CD14-positive monocyte (primary cell): ENCODE measurements around the gene WFDC2. TPM values are rescaled to one million over a fixed set of nuclear protein-coding genes. Genes with fewer than 3 reads are reported as not detected.

Source experiments
- DNase-seq, 3 donors: peaks; one replicate each; pipeline ENCODE4 v3.0.0-alpha.2; 2011 to 2022
- H2AFZ ChIP-seq: 2 replicates; pipeline ENCODE4 v1.6.0; 2012; ENCODE audit warnings: mild to moderate bottlenecking, low read depth, low read length, inconsistent platforms; ENCODE audit not compliant: insufficient read depth, poor library complexity, severe bottlenecking
- H3K27ac ChIP-seq, 2 donors: 1 replicate in 1 of 2; 2 replicates in 1 of 2; pipeline ENCODE4 v1.5.1; 2012 to 2013; ENCODE audit warnings: low read length in 2 of 2, control low read depth in 1 of 2, inconsistent platforms in 1 of 2, low read depth in 1 of 2, mild to moderate bottlenecking in 1 of 2
- H3K27me3 ChIP-seq, 2 donors: one replicate each; pipeline versions ENCODE4 v1.6.0 to v1.6.1; 2011 to 2013; ENCODE audit warnings: low read length in 2 of 2; ENCODE audit not compliant: control insufficient read depth in 2 of 2, insufficient read depth in 2 of 2
- H3K36me3 ChIP-seq, 2 donors: replicated peaks in 1 of 2; 1 replicate in 1 of 2; 2 replicates in 1 of 2; pipeline versions ENCODE4 v1.5.1 to v1.6.1; 2012 to 2013; ENCODE audit warnings: low read length in 2 of 2, control low read depth in 1 of 2, inconsistent platforms in 1 of 2, mild to moderate bottlenecking in 1 of 2; ENCODE audit not compliant: insufficient read depth in 2 of 2, control insufficient read depth in 1 of 2
- H3K4me1 ChIP-seq, 2 donors: 1 replicate in 1 of 2; 2 replicates in 1 of 2; pipeline versions ENCODE4 v1.5.1 to v1.6.1; 2012 to 2013; ENCODE audit warnings: low read length in 2 of 2, control low read depth in 1 of 2, inconsistent platforms in 1 of 2, mild to moderate bottlenecking in 1 of 2, moderate library complexity in 1 of 2; ENCODE audit not compliant: insufficient read depth in 2 of 2, control insufficient read depth in 1 of 2
- H3K4me2 ChIP-seq: replicated peaks from 2 replicates; pipeline ENCODE3; 2012; ENCODE audit warnings: low read length, moderate library complexity, mild to moderate bottlenecking; ENCODE audit not compliant: poor library complexity, severe bottlenecking; ENCODE audit errors: extremely low read depth
- H3K4me3 ChIP-seq, 3 experiments: fragments of 200-600 bp in 1 of 3; sonication (generic) in 1 of 3; replicated peaks in 1 of 3; 1 replicate in 2 of 3; 2 replicates in 1 of 3; pipeline ENCODE4 v1.5.1; 2011 to 2013; ENCODE audit warnings: low read length in 3 of 3, mild to moderate bottlenecking in 3 of 3, control low read depth in 2 of 3, low read depth in 2 of 3, inconsistent platforms in 1 of 3, moderate library complexity in 1 of 3
- H3K79me2 ChIP-seq: 2 replicates; pipeline ENCODE4 v1.6.0; 2012; ENCODE audit warnings: mild to moderate bottlenecking, control low read depth, inconsistent platforms, low read length, moderate library complexity; ENCODE audit not compliant: insufficient read depth
- H3K9ac ChIP-seq: 2 replicates; pipeline ENCODE4 v1.6.0; 2017; ENCODE audit warnings: low read length, mild to moderate bottlenecking; ENCODE audit not compliant: insufficient read depth, poor library complexity, severe bottlenecking
- H3K9me3 ChIP-seq, 2 donors: replicated peaks in 1 of 2; 1 replicate in 1 of 2; 2 replicates in 1 of 2; pipeline versions ENCODE4 v1.5.1 to v1.6.1; 2012 to 2013; ENCODE audit warnings: low read length in 2 of 2, control low read depth in 1 of 2; ENCODE audit not compliant: control insufficient read depth in 1 of 2, insufficient read depth in 1 of 2
- H4K20me1 ChIP-seq: 2 replicates; pipeline ENCODE4 v1.6.0; 2012; ENCODE audit warnings: mild to moderate bottlenecking, low read length, control low read depth, moderate library complexity; ENCODE audit not compliant: insufficient read depth
- H3K27ac Mint-ChIP-seq, 7 donors: one replicate each; pipeline ENCODE4 v1.8.0; 2020; ENCODE audit warnings: mild to moderate bottlenecking in 7 of 7, mixed read lengths in 7 of 7, moderate library complexity in 6 of 7, inconsistent platforms in 2 of 7
- H3K27me3 Mint-ChIP-seq, 3 donors: one replicate each; pipeline ENCODE4 v1.8.0; 2021 to 2022; ENCODE audit warnings: low read depth in 3 of 3, mild to moderate bottlenecking in 3 of 3, mixed read lengths in 3 of 3, moderate library complexity in 3 of 3, inconsistent platforms in 1 of 3
- H3K36me3 Mint-ChIP-seq, 2 donors: one replicate each; pipeline ENCODE4 v1.8.0; 2020; ENCODE audit warnings: mixed read lengths in 2 of 2, inconsistent platforms in 1 of 2, mild to moderate bottlenecking in 1 of 2
- H3K4me1 Mint-ChIP-seq: one replicate; pipeline ENCODE4 v1.8.0; 2020; ENCODE audit warnings: mild to moderate bottlenecking, mixed read lengths
- H3K4me3 Mint-ChIP-seq, 2 donors: one replicate each; pipeline ENCODE4 v1.8.0; 2020; ENCODE audit warnings: mild to moderate bottlenecking in 2 of 2, mixed read lengths in 2 of 2, moderate library complexity in 1 of 2
- H3K9me3 Mint-ChIP-seq, 7 donors: one replicate each; pipeline ENCODE4 v1.8.0; 2020 to 2022; ENCODE audit warnings: mixed read lengths in 7 of 7, mild to moderate bottlenecking in 6 of 7, moderate library complexity in 6 of 7, inconsistent platforms in 2 of 7
- CTCF ChIP-seq: fragments of 200-600 bp; IDR thresholded peaks from one replicate; pipeline ENCODE4 v1.8.0; 2022; ENCODE audit warnings: antibody characterized with exemption, mild to moderate bottlenecking
- WGBS: methylation state at CpG from one replicate; pipeline ENCODE4 v1.1.5; 2013; ENCODE audit warnings: missing lambda C conversion rate; ENCODE audit not compliant: insufficient coverage; 5-methylcytosine and 5-hydroxymethylcytosine counted together
- intact Hi-C, 2 donors: fragments of 100-400 bp; cut with micrococcal nuclease; formaldehyde crosslinking; loops; one replicate each; pipeline versions ENCODE4 v1.15.0 to v1.15.1; 2023
- polyA plus RNA-seq, 3 donors: library from polyadenylated mRNA; depleted of rRNA in 1 of 3; unstranded in 2 of 3; stranded (reverse) in 1 of 3; fragments of 300-500 nt in 2 of 3; fragments of >200 nt in 1 of 3; fragmentation: Illumina TruSeq in 2 of 3; gene quantifications; 1 replicate in 2 of 3; 2 replicates in 1 of 3; pipeline ENCODE4 v1.2.3, GENCODE V29; 2012 to 2021
- small RNA-seq: library from RNA; depleted of rRNA; stranded (forward); fragments of <200 nt; gene quantifications from one replicate; pipeline ENCODE3, GENCODE V24; 2012; ENCODE audit warnings: low read depth; ENCODE audit not compliant: insufficient read length

The WFDC2 gene
- polyA plus RNA-seq, 3 donors = not detected

GRCh38 chr20:45527294-45527693 lies 57.7 kb downstream of the WFDC2 start:
- H3K4me3 Mint-ChIP-seq = no peak overlapping the region
- Histone ChIP-seq H3K27ac (no peak overlapping the region), H2AFZ (no peak overlapping the region), H3K9me3 (no peaks in the 10 kb centered on the region), H3K4me2 (no peak overlapping the region), H4K20me1 (no peaks in the 10 kb centered on the region), H3K36me3 (no peaks in the 10 kb centered on the region), H3K4me1 (no peaks in the 10 kb centered on the region), H3K79me2 (no peaks in the 10 kb centered on the region), H3K27me3 (peaks cover 8 to 11% of the 10 kb centered on the region in 2 donors), H3K4me3 (no peak overlapping the region), H3K9ac (no peak overlapping the region)
- no CpG with 5 or more reads among the region's 4 CpGs for WGBS
- intact Hi-C loops = no loop called here
- TF ChIP-seq CTCF = no peak
- H3K27me3 Mint-ChIP-seq = peaks cover 5 to 28% (median 15%) of the 10 kb centered on the region in 3 donors
- no peaks in the 10 kb centered on the region for H3K36me3 Mint-ChIP-seq
- DNase-seq = no peak
- peaks cover 1% of the 10 kb centered on the region for H3K4me1 Mint-ChIP-seq
- peaks cover 0 to 4% (median 0%) of the 10 kb centered on the region in 7 donors for H3K9me3 Mint-ChIP-seq
- no peak overlapping the region for H3K27ac Mint-ChIP-seq

Small RNA genes within 50 kb of the gene (small RNA-seq; reads per million reads assigned to genes)
- gene MIR6812 = not detected

Other genes starting within 250 kb of the WFDC2 start
- not detected for gene SEMG2, start 248.4 kb upstream of the WFDC2 start, polyA plus RNA-seq
- gene SLPI, start 215.2 kb upstream of the WFDC2 start, polyA plus RNA-seq = 1 to 10 TPM in 1 of 3 donors, under 1 TPM in 2; 0.47 to 1.2 (median 0.71) TPM
- gene RBPJL, start 162.9 kb upstream of the WFDC2 start, polyA plus RNA-seq = not detected
- not detected for gene MATN4, start 161.5 kb upstream of the WFDC2 start, polyA plus RNA-seq
- gene SDC4, start 121.3 kb upstream of the WFDC2 start, polyA plus RNA-seq = 1 to 10 TPM; 1.6 to 5.1 (median 1.9) TPM
- gene SYS1, start 106.6 kb upstream of the WFDC2 start, polyA plus RNA-seq = 10 to 100 TPM; 16.8 to 23.1 (median 22.1) TPM
- gene TP53TG5, start 91.4 kb upstream of the WFDC2 start, polyA plus RNA-seq = under 1 TPM in 1 of 3 donors, not detected in 2; 0.11 TPM
- gene DBNDD2, start 61.5 kb upstream of the WFDC2 start, polyA plus RNA-seq = 10 to 100 TPM; 15.6 to 22.1 (median 21.9) TPM
- gene PIGT, start 53.6 kb upstream of the WFDC2 start, polyA plus RNA-seq = 10 to 100 TPM; 49.2 to 87.6 (median 59.7) TPM
- not detected for gene SPINT3, start 45.9 kb downstream of the WFDC2 start, polyA plus RNA-seq
- not detected for gene WFDC6, start 69.7 kb downstream of the WFDC2 start, polyA plus RNA-seq
- not detected for gene EPPIN, start 77.6 kb downstream of the WFDC2 start, polyA plus RNA-seq
- not detected for gene WFDC8, start 109.5 kb downstream of the WFDC2 start, polyA plus RNA-seq
- gene WFDC10A, start 160.0 kb downstream of the WFDC2 start, polyA plus RNA-seq = not detected
- not detected for gene WFDC9, start 161.5 kb downstream of the WFDC2 start, polyA plus RNA-seq
- not detected for gene WFDC11, start 200.5 kb downstream of the WFDC2 start, polyA plus RNA-seq
- gene WFDC13, start 232.3 kb downstream of the WFDC2 start, polyA plus RNA-seq = not detected
- gene WFDC10B, start 235.3 kb downstream of the WFDC2 start, polyA plus RNA-seq = not detected